ENCODE results near the gene CRACDL.
"Not testable (repeated sequence)": the region's sequence is repeated elsewhere in the genome, so short reads cannot be mapped to it uniquely, and the experiment has no call there.

CRACDL gene

GRCh38 chr2:98903767-98904485, 32.1 kb downstream of the CRACDL start:
- no peak for DNase-seq

GRCh38 chr2:98903064-98903355, 33.0 kb downstream of the CRACDL start:
- DNase-seq = no peak

- DNase-seq = no peak
These were observed 33.6 kb downstream of the CRACDL start for GRCh38 chr2:98902209-98903063.

- no peak for DNase-seq
These were observed 34.3 kb downstream of the CRACDL start for GRCh38 chr2:98901702-98902101.

GRCh38 chr2:98901291-98901690, 34.7 kb downstream of the CRACDL start:
- no peak for DNase-seq

GRCh38 chr2:98900721-98901120, 35.3 kb downstream of the CRACDL start:
- DNase-seq = no peak

- not testable (repeated sequence) for DNase-seq
These were observed 36.3 kb downstream of the CRACDL start for GRCh38 chr2:98899703-98900078.

GRCh38 chr2:98899041-98899702, 36.9 kb downstream of the CRACDL start:
- DNase-seq = no peak

- no peak for DNase-seq
These were observed 37.6 kb downstream of the CRACDL start for GRCh38 chr2:98898423-98898841.

GRCh38 chr2:98897746-98898145, 38.3 kb downstream of the CRACDL start:
- DNase-seq = no peak

GRCh38 chr2:98896944-98897343, 39.1 kb downstream of the CRACDL start:
- DNase-seq = no peak

GRCh38 chr2:98896416-98896815, 39.6 kb downstream of the CRACDL start:
- DNase-seq = no peak

GRCh38 chr2:98895901-98896300, 40.1 kb downstream of the CRACDL start:
- DNase-seq = no peak

GRCh38 chr2:98895221-98895620, 40.8 kb downstream of the CRACDL start:
- DNase-seq = no peak

GRCh38 chr2:98894331-98895000, 41.6 kb downstream of the CRACDL start:
- no peak for DNase-seq

- no peak for DNase-seq
These were observed 42.1 kb downstream of the CRACDL start for GRCh38 chr2:98893911-98894321.

GRCh38 chr2:98892871-98893270, 43.2 kb downstream of the CRACDL start:
- no peak for DNase-seq

- DNase-seq = no peak
These were observed 44.4 kb downstream of the CRACDL start for GRCh38 chr2:98891591-98891990.

GRCh38 chr2:98886066-98886554, 49.9 kb downstream of the CRACDL start:
- no peak for DNase-seq

GRCh38 chr2:98884658-98885057, 51.4 kb downstream of the CRACDL start:
- no peak for DNase-seq

GRCh38 chr2:98883780-98884211, 52.2 kb downstream of the CRACDL start:
- no peak for DNase-seq

- DNase-seq = no peak
These were observed 52.9 kb downstream of the CRACDL start for GRCh38 chr2:98882971-98883779.

Measured in T-helper 9 cell (primary cell).